ENCODE measurements around the gene IPO4. TPM values are rescaled to one million over a fixed set of nuclear protein-coding genes. Genes with fewer than 3 reads are reported as not detected.

The IPO4 gene
- total and polyA plus RNA-seq, 2 of the 13 experiments (the other 11 are each of a cell fraction or from before 2014, with no cell fraction given): 39.0 to 179 TPM

DNA sequence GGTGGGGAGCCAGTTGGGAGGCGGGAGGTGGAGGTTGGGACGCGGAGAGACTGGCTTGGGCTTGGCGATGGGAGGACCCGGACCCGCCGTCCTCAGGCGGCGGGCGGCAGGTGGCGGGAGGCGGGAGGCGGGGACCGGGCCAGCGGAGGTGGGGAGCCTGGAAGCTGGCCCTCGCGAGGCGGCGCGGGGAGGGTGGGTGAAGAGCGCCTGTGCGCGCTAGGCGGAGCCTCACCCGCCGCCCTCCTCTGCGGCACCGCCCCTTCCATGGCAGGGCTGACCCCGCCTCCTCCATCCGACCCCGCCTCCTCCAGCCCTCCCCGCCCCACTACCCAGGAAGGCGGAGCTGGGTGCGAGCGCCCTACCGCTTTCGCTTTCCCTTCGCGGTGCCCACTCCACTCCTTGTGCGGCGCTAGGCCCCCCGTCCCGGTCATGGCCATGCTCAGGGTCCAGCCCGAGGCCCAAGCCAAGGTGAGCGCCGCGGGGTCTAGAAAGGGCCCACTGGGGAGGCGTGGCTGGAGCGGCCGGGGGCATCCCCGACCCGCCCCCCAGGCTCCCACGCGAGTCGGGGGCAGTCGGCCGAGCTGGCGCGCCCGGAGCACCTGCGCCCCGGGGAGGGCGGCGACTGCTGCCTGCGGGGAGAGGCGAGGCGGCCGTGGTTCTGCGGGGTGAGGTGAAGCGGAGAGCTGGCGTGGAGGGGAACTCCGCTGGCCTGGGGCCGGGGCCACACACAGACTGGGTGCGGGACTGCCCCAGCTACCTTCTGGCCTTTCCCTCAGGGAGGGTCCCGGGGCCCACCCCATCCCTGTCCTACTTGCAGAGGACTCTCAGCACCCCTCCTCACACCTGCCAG is 52.6 kb downstream of the IPO4 start, which contains the start of gene PSME1 (continued):
- TF ChIP-seq, protein P1, sequence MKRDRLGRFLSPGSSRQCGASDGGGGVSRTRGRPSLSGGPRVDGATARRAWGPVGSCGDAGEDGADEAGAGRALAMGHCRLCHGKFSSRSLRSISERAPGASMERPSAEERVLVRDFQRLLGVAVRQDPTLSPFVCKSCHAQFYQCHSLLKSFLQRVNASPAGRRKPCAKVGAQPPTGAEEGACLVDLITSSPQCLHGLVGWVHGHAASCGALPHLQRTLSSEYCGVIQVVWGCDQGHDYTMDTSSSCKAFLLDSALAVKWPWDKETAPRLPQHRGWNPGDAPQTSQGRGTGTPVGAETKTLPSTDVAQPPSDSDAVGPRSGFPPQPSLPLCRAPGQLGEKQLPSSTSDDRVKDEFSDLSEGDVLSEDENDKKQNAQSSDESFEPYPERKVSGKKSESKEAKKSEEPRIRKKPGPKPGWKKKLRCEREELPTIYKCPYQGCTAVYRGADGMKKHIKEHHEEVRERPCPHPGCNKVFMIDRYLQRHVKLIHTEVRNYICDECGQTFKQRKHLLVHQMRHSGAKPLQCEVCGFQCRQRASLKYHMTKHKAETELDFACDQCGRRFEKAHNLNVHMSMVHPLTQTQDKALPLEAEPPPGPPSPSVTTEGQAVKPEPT (CRISPR knock-in tag; IDR thresholded peaks at IDR 0.05; ENCODE audit: low read depth): peak; percentile 34; the same call in 1 of the 2 replicates
- TF ChIP-seq SRY (CRISPR knock-in tag; IDR thresholded peaks at IDR 0.05) (no peak), KMT2A (CRISPR knock-in tag; IDR thresholded peaks at IDR 0.05) (peak; percentile 99), GATAD2A (CRISPR knock-in tag; IDR thresholded peaks at IDR 0.05) (peak; percentile 59; the same call in 1 of the 2 replicates), AKAP8 (CRISPR knock-in tag; IDR thresholded peaks at IDR 0.05) (peak; percentile 5; the same call in 1 of the 2 replicates), ZNF883 (CRISPR knock-in tag; IDR thresholded peaks at IDR 0.05; ENCODE audit: not compliant biosample characterization) (peak; percentile 90), EHMT2 (IDR thresholded peaks at IDR 0.05; ENCODE audit: borderline replicate concordance, low read depth, low read length) (no peak), KDM3A (CRISPR knock-in tag; IDR thresholded peaks at IDR 0.05; ENCODE audit: low read depth) (peak; percentile 58; the same call in 1 of the 2 replicates), FOXK1 (CRISPR knock-in tag; IDR thresholded peaks at IDR 0.05; ENCODE audit: borderline replicate concordance, low read depth) (peak; percentile 62; the same call in 1 of the 2 replicates), MEF2D (CRISPR knock-in tag; IDR thresholded peaks at IDR 0.05) (peak; percentile 89; the same call in 1 of the 2 replicates), TGIF2 (CRISPR knock-in tag; IDR thresholded peaks at IDR 0.05) (no peak; the same call in 1 of the 2 replicates), ZNF317 (CRISPR knock-in tag; IDR thresholded peaks at IDR 0.05) (peak; percentile 73), SP1 (IDR thresholded peaks at IDR 0.05) (peak; percentile 48; the same call in 1 of the 2 replicates), SP1 (CRISPR knock-in tag; IDR thresholded peaks at IDR 0.05) (peak; percentile 94), TAF1 (CRISPR knock-in tag; IDR thresholded peaks at IDR 0.05) (peak; percentile 86), CHCHD3 (CRISPR knock-in tag; IDR thresholded peaks at IDR 0.05) (no peak; the same call in 1 of the 2 replicates), SP4 (CRISPR knock-in tag; IDR thresholded peaks at IDR 0.05) (no peak), SMC3 (IDR thresholded peaks at IDR 0.05; ENCODE audit: low read length) (no peak; the same call in 1 of the 2 replicates), ZNF629 (CRISPR knock-in tag; conservative IDR thresholded peaks at IDR 0.05) (0 out of 2 replicates have a peak, but pooled peaks have one; percentile 7), ZNF746 (CRISPR knock-in tag; IDR thresholded peaks at IDR 0.05) (no peak)
- TF ChIP-seq, protein P2, sequence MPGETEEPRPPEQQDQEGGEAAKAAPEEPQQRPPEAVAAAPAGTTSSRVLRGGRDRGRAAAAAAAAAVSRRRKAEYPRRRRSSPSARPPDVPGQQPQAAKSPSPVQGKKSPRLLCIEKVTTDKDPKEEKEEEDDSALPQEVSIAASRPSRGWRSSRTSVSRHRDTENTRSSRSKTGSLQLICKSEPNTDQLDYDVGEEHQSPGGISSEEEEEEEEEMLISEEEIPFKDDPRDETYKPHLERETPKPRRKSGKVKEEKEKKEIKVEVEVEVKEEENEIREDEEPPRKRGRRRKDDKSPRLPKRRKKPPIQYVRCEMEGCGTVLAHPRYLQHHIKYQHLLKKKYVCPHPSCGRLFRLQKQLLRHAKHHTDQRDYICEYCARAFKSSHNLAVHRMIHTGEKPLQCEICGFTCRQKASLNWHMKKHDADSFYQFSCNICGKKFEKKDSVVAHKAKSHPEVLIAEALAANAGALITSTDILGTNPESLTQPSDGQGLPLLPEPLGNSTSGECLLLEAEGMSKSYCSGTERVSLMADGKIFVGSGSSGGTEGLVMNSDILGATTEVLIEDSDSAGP (CRISPR knock-in tag; IDR thresholded peaks at IDR 0.05; ENCODE audit: borderline replicate concordance): no peak
- TF ChIP-seq, protein P3, sequence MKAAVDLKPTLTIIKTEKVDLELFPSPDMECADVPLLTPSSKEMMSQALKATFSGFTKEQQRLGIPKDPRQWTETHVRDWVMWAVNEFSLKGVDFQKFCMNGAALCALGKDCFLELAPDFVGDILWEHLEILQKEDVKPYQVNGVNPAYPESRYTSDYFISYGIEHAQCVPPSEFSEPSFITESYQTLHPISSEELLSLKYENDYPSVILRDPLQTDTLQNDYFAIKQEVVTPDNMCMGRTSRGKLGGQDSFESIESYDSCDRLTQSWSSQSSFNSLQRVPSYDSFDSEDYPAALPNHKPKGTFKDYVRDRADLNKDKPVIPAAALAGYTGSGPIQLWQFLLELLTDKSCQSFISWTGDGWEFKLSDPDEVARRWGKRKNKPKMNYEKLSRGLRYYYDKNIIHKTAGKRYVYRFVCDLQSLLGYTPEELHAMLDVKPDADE (CRISPR knock-in tag; IDR thresholded peaks at IDR 0.05): no peak; the same call in none of the 2 replicates
- TF ChIP-seq, protein P4, sequence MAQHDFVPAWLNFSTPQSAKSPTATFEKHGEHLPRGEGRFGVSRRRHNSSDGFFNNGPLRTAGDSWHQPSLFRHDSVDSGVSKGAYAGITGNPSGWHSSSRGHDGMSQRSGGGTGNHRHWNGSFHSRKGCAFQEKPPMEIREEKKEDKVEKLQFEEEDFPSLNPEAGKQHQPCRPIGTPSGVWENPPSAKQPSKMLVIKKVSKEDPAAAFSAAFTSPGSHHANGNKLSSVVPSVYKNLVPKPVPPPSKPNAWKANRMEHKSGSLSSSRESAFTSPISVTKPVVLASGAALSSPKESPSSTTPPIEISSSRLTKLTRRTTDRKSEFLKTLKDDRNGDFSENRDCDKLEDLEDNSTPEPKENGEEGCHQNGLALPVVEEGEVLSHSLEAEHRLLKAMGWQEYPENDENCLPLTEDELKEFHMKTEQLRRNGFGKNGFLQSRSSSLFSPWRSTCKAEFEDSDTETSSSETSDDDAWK (CRISPR knock-in tag; IDR thresholded peaks at IDR 0.05): no peak

Data from HepG2 (cell line).